GM10248 (cell line): ENCODE results near the gene PLEKHA4.
"Not testable (repeated sequence)": the region's sequence is repeated elsewhere in the genome, so short reads cannot be mapped to it uniquely, and the experiment has no call there.

Experiments used
- CTCF ChIA-PET: fragments of 300-600 bp; sonication (Branson Sonifier 250); formaldehyde crosslinking; extraction: SDS; loops from one replicate; lab custom pipeline; 2021; ENCODE audit warnings: antibody characterized with exemption; lab: Yijun Ruan, JAX
- POLR2A ChIA-PET: fragments of 350-650 bp; sonication (Branson Sonifier 250); formaldehyde crosslinking; extraction: SDS; loops from one replicate; lab custom pipeline; 2020; ENCODE audit warnings: antibody characterized with exemption; lab: Yijun Ruan, JAX
- DNase-seq: peaks from one replicate; pipeline ENCODE4 v3.0.0; 2012; ENCODE audit errors: extremely low spot score
- TF ChIP-seq, protein P1 (sequence below): IDR thresholded peaks from 2 replicates; pipeline ENCODE4 v1.5.1; 2012; ENCODE audit warnings: mild to moderate bottlenecking, low read depth; ENCODE audit errors: extremely low read depth, missing control alignments, control extremely low read depth

Gene PLEKHA4

DNA sequence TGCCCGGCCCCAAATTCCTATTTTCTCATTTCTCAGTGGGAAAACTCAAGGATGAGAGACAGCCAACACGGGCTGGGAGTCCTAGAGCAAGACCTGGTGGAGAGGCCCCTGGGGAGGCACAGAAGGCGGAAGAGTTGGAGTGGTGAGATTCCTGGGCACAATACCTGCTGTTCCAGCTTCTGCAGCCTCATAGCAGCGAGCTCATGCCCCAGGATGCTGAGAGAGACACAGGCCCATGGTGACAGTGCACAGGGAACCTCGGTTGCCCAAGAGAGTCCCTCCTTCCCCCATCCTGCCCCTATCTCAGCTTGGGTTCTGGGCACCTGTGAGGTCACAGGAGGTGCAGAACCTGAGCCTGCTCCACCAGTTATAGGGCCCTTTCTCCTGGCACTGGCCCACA is 28.8 kb upstream of the PLEKHA4 start:
- no peak for DNase-seq
- POLR2A ChIA-PET, result interaction anchor here (0.5 to 1.8 kb wide), 2 partner anchors 9 to 23 kb away, joined by 4 to 9 read pairs; no protein-coding TSS in a partner anchor
- CTCF ChIA-PET, result interaction anchor here (1.9 kb wide), 1 partner anchor 19 kb away, joined by 4 read pairs; no protein-coding TSS in a partner anchor
- TF ChIP-seq, protein P1, sequence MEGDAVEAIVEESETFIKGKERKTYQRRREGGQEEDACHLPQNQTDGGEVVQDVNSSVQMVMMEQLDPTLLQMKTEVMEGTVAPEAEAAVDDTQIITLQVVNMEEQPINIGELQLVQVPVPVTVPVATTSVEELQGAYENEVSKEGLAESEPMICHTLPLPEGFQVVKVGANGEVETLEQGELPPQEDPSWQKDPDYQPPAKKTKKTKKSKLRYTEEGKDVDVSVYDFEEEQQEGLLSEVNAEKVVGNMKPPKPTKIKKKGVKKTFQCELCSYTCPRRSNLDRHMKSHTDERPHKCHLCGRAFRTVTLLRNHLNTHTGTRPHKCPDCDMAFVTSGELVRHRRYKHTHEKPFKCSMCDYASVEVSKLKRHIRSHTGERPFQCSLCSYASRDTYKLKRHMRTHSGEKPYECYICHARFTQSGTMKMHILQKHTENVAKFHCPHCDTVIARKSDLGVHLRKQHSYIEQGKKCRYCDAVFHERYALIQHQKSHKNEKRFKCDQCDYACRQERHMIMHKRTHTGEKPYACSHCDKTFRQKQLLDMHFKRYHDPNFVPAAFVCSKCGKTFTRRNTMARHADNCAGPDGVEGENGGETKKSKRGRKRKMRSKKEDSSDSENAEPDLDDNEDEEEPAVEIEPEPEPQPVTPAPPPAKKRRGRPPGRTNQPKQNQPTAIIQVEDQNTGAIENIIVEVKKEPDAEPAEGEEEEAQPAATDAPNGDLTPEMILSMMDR, result no peak

DNA sequence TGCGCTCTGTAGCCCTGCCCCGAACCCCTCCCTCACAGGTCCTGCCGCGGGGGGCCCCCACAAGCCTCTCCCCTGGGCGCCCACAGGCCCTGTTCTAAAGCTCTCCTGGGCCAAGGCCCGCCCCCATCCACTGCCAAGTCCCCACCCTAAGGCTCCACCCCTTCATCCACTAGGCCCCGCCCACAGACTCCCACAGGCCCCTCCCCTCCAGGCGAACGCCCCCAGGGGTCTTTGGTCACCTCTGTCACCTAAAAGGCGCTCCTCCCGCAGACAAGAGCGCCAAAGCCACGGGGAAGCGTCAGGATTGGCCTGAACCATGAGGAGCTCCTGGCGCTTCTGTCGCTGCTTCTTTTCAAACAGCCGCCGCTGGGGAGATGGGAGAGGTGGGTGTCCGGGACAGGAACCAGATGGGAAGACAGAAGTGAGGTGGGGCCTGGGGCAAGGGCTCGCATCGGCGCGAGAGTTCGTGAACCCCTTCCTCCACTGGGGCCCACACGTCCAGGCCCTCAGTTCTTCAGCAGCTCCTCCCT is 27.8 kb upstream of the PLEKHA4 start:
- DNase-seq, result peak; percentile 79
- TF ChIP-seq, protein P1, result no peak
- CTCF ChIA-PET, result interaction anchor here (0.8 to 1.9 kb wide), 3 partner anchors 10 to 20 kb away, joined by 3 to 4 read pairs (median 4); no protein-coding TSS in a partner anchor
- POLR2A ChIA-PET, result interaction anchor here (0.5 to 1.8 kb wide), 13 partner anchors 15 to 532 kb away, joined by 3 to 9 read pairs (median 4); partner anchors contain the start of genes FTL, PPP1R15A, SYNGR4 and TMEM143

DNA sequence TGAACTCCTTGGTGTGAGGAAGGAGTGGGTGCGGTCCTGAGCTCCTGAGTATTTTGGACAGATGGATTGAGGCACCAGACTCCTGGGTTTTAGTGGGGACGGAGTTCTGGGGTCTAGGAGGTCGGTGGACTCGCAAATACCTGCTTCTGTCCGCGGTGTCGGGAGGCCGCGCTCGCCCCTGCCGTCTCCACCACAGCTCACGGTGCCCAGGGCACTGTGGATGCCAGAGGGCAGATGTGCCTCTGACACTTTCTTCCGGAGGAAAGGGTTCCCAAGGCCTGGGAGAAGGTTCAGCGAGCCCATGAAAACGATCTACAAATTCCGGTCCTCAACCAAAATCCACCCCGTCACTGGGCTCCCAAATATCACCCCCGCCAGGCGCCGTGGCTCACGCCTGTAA is 26.8 kb upstream of the PLEKHA4 start:
- TF ChIP-seq, protein P1, result no peak
- ChIA-PET POLR2A (interaction anchor here (0.6 to 1.8 kb wide), 7 partner anchors 12 to 71 kb away, joined by 3 to 9 read pairs (median 4); no protein-coding TSS in a partner anchor), CTCF (interaction anchor here (1.2 kb wide), 1 partner anchor 75 kb away, joined by 3 read pairs; no protein-coding TSS in a partner anchor)
- no peak for DNase-seq

DNA sequence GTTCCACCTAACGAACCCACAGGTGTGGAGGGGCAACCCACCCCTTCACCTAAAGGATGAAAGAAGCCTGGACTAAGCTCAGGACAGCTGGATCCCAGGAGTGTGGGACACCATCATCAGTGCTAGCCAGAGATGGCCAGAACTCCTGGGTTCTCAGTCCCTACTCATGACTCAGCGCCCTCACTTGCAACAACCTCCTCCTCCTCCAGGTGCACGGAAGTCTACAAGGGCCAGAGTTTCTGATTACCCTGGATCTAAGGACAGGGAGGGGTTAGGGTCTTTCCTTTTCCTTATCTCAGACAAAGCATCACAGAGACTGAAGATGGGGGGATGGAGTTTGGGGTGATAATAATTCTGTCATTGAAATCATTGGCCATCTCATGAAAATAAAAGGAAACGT is 22.1 kb upstream of the PLEKHA4 start:
- ChIA-PET POLR2A (interaction anchor here (0.6 to 1.0 kb wide), 2 partner anchors 10 to 16 kb away, joined by 6 to 7 read pairs; no protein-coding TSS in a partner anchor), CTCF (no interaction called here)
- TF ChIP-seq, protein P1, result no peak
- DNase-seq, result no peak

DNA sequence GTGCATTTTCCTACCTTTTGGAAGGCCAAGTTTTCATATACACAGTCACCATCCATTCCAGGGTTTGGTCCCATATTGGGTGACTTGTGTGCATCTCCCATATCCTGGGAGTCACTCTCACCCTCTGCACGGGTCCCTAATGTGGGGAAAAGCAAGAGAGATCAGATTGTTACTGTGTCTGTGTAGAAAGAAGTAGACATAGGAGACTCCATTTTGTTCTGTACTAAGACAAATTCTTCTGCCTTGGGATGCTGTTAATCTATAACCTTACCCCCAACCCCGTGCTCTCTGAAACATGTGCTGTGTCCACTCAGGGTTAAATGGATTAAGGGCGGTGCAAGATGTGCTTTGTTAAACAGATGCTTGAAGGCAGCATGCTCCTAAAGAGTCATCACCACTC is 21.1 kb upstream of the PLEKHA4 start:
- POLR2A ChIA-PET, result interaction anchor here (0.5 to 1.4 kb wide), 2 partner anchors 11 to 14 kb away, joined by 3 to 6 read pairs; no protein-coding TSS in a partner anchor
- CTCF ChIA-PET, result interaction anchor here (1.4 kb wide), 1 partner anchor 43 kb away, joined by 3 read pairs; no protein-coding TSS in a partner anchor
- DNase-seq, result not testable (repeated sequence)

DNA sequence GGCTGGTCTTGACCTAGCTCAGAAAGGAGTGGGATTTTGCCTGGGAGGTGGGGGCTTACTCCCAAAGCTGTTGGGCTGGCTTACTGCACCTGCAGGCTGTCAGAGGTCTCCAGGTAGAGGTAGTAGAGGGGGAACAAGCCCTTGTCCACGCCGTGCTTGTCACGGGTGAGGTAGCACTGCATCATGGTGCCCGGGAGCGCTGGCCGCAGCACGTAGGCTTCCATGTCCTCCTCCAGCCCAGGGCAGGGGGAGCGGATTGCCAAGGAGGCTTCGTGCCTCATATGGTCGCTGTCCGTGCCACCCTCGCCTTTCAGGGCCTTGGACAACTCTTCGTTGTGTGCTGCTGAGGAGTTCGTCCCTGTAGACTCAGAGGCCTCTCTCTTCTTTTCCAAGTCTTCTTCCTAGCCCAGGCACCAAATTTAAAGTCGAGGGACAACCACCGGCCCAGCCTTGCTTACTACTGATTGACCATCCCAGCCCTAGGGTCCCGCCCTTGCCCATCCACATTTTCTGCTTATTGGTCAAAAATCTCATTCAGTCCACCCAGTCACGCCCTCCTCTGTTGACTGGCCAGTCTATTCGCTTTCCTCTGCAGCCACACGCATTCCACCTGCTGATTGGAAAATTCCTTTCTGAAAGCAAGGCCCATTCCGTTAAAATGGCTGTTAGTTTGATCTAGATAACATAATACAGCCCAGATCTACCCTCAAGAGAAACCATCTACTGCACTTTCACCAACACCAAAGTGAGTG is 19.6 kb upstream of the PLEKHA4 start:
- TF ChIP-seq, protein P1, result no peak
- POLR2A ChIA-PET, result interaction anchor here (1.4 kb wide), 1 partner anchor 12 kb away, joined by 6 read pairs; no protein-coding TSS in a partner anchor
- no peak for DNase-seq
- CTCF ChIA-PET, result interaction anchor here (1.4 kb wide), 1 partner anchor 44 kb away, joined by 3 read pairs; no protein-coding TSS in a partner anchor
